Measurements from ENCODE around the gene NAA16.
"Not testable (repeated sequence)": the region's sequence is repeated elsewhere in the genome, so short reads cannot be mapped to it uniquely, and the experiment has no call there.

Gene NAA16

DNA sequence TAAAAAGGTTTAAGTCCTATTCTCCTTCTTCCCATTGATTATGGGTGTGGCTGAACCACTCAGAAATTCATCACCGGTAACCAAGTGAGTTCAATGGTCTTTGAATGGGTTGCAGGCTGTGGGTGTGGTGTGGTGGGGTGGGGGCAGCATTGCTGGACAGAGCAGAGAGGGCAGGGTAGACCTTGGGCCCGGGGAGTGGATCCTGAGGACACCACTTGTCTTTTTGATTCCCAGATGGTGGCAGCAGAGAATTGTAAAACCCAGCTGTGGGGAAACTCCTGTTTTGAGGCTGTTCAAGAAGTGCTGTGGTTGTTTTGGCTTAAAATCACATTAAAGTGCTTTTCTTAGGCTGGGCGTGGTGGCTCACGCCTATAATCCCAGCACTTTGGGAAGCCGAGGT lies 100.5 kb downstream of the NAA16 start:
- no peak for DNase-seq

DNA sequence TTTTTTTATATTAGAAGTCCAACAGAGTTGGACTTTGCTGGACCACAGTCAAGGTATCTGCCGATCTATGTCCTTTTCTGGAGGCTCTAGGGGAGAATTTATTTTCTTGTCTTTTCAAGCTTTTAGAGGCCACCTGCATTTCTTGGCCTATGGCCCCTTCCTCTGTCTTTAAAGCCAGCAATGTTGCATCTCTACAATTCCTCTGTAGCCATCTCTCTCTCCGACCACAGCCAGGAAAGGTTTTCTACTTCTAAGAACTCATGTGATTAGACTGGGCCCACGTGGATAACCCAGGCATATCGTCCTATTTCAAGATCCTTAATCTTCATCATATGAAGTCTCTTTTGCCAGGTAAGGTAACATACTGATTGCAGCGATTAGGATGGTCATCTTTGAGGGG lies 102.8 kb downstream of the NAA16 start:
- DNase-seq = no peak

DNA sequence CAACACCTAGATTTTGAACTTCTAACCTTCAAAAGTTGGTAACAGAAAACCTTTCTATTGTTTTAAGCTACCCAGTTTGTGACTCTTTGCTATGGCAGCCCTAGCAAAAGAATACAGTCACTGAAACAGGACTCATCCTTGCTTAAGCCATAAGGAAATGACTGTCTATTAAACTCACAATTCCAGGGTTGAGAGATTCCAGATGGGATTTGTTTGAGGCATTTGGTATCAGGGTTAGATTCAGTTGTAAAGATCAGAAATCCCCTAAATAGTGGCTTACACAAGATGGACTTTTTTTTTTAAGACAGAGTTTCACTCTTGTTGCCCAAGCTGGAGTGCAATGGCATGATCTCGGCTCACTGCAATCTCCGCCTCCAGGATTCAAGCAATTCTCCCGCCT lies 105.2 kb downstream of the NAA16 start:
- no peak for DNase-seq

DNA sequence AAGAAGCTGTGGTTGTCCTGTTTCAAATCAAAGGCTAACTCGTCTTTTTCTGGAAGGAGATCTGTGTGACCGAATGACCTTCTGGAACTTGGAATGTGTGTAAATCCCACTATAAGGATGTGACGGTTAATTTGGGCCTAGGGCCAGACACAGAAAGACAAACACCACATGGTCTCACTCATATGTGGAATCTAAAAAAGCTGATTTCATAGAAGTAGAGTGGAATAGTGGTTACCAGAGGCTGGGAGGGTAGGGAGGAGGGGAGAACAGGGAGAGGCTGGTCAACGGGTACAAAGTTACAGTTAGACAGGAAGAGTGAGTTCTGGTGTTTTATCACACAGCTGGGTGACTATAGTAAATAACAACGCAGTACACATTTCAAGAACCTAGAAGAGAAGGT lies 107.0 kb downstream of the NAA16 start:
- DNase-seq = no peak

DNA sequence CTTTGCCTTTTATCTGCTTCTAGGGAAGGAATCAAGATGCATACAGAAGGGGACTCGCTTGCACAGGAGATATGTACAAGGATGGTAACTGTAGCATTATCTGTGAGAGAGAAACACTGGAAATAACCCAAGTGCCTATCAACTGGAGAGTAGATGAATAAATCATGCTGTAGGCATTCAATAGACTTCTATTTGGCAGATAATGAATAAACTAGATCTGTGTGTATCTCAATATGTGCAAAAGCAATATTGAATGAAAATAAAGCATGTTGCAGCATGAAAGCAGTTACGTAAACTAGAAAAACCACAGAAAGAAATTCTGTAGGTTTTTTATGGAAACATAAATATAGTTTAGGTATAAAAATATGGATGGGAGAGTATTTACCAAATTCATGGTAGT lies 107.7 kb downstream of the NAA16 start:
- no peak for DNase-seq

DNA sequence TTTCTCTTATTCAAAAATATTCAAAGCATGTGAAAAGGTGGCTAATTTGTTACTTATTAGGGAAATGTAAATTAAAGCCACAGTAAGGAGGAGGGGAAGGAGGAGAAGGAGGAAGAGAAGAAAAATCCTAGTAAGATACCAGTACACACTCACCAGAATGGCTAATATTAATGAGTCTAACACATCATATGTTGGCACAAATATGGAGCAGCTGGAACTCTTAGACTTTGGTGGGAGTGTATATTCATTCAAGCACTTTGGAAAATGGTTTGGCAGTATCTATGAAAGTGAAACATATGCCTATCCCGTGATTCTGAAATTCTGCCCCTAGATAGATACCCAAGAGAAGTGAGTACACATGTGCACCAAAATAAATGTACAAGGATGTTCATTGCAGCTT lies 108.1 kb downstream of the NAA16 start:
- no peak for DNase-seq

DNA sequence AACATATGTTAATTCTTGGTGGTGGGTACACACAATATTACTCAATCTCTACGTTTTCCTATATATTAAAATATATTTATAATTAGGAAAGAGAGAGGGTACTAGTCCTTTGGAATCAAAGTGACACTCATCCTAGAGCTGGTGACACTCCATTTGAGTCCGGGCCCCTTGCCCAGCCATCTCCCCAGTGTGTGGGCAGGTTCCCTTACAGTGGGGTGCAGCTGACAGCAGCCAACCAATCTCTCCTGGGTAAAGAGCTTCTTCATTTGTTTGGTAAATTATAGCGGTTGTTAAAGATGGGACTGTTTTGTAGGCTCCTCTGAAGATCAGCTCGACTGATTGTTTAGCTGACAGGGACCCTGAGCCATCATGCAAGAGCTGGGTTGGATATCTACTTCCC lies 109.1 kb downstream of the NAA16 start:
- no peak for DNase-seq

DNA sequence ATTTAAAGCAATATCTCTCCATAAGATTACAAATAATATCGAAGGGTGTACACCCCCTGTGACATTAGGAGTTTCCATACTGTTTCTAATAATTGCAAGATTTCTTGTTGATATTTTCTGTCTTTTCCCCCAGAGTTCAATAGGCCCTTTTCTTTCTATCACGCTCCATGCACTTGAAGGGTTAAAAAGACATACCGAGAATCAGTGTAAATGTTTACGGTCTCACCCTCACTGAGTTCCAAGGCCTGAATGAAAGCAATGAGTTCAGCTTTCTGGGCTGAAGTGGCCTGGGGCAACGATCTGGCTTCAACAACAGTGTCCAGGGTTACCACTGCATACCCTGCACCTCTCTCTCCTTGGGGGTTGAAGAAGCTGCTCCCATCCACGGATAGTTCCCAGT lies 110.3 kb downstream of the NAA16 start:
- not testable (repeated sequence) for DNase-seq

DNA sequence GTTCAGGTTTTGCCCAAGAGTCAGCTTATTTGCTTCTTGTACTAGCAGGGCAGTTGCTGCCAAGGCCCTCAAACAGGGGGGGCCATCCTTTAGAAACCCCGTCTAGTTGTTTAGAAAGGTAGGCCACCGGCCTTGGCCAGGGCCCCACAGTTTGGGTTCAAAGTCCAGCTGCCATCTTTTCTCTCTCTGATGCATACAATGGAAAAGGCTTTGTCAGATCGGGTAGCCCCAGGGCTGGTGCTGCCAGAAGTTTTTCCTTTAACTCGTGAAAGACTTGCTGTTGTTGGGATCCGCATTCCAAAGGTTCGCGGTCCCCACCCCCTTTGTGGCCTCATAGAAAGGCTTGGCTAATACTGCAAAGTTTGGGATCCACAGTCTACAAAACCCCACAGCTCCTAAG lies 110.9 kb downstream of the NAA16 start:
- not testable (repeated sequence) for DNase-seq

DNA sequence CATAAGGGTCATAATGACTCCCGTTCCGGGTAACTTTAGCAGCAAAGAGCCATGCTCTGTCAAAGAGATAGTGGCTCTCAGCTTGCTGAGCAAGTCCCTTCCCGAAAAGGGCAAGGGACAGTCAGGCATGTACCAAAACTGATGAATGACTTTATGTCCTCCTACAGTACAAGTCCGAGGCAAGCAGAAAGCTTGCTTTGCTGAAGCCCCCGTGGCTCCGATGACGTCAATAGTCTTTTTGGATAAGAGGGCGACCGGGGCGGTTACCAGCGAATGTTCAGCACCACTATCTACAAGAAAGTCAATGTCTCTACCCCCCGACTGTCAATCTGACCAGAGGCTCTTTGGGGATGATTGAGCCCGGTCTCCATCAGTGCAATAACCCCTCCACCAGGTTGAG lies 112.2 kb downstream of the NAA16 start:
- not testable (repeated sequence) for DNase-seq

DNA sequence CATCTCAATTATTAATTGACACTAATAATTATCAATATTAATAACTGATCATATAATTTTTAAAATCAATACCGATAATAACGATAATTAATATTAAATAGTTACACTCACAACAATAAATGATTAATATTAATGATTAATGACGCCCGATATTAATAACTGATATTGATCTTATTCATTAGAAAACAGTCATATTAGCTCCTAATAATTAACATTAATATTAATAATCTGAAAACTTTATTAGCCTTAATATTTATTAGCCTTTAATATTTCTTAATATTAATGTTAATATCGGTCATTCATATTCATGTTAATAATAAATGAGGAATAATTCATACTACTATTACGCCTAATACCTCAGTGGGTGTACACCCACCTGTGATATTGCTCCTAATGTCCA lies 113.6 kb downstream of the NAA16 start:
- DNase-seq = not testable (repeated sequence)

DNA sequence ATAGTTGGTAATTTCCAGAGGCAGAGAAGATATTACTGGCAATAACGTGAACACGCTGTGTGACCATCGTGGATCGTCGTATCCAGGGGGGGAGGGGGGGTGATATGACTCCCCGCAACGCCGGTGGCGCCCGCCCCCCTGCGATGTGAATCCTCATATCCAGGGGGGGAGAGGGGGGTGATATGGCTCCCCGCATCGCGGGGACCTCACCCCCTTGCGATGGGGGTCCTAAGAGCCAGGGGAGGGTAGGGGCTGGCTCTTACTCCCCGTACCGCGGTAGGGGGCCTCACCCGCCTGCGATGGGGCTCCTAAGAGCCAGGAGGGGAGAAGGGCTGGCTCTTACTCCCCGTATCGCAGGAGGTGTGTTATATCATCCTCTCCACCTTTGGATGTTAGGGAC lies 115.0 kb downstream of the NAA16 start:
- DNase-seq = no peak

Measured in stimulated activated CD8-positive, alpha-beta memory T cell treated with anti-CD3 and anti-CD28 coated beads, Interleukin-4, amount 100 ng/mL, for 48 hours (primary cell).